AG10803 (cell line): ENCODE results near the gene CHIT1.

ENCODE experiments used
- DNase-seq: peaks from one replicate; pipeline ENCODE4 v3.0.0; 2010; ENCODE audit warnings: low read depth
- H3K4me3 ChIP-seq: 2 replicates; pipeline ENCODE4 v1.5.1; 2011; ENCODE audit warnings: mild to moderate bottlenecking, low read length, control low read depth
- TF ChIP-seq, protein P1 (sequence below): conservative IDR thresholded peaks from 2 replicates; pipeline ENCODE4 v1.5.1; 2011; ENCODE audit warnings: mild to moderate bottlenecking, low read length, control low read depth, inconsistent platforms

CHIT1 gene

DNA sequence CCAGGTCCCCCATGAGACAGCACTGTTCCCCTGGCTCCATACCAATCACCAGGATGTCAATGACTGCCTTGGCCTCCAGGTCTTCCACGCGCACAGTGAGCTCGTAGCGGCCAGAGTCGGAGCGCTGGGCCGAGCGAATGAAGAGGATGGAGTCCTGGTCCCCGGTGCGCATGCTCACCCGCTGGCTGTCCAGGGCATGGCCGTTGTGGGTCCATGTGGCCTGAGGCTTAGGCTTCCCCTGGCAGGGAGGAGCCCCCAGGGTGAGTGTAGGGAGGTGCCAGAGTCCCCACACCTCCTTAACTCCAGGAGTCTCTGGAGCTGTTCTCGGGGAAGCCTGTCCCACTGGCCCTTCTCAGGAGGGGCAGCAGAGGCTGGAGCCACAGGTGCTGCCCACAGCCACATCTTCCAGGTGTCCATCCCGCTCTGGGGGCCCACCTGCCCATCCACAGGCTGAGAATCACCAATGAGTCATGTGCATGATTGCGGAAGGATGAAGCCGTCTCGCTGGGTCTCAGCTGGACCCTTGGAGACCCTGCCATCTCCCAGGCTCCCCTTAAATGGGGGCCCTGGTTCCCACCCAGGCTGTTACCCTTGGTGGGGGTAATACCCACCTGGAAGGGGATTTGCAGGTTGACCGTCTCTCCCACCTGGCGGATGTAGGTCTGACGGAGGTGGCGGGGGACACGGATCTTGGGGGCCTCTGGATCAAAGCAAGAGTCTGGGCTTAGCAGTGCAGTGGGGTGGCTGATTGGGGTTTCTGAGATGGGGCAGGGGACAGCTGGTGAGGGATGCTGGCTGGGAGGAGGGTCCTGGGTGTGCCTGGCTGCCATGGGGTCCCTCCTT is 57.9 kb downstream of the CHIT1 start:
- DNase-seq: no peak
- TF ChIP-seq, protein P1, sequence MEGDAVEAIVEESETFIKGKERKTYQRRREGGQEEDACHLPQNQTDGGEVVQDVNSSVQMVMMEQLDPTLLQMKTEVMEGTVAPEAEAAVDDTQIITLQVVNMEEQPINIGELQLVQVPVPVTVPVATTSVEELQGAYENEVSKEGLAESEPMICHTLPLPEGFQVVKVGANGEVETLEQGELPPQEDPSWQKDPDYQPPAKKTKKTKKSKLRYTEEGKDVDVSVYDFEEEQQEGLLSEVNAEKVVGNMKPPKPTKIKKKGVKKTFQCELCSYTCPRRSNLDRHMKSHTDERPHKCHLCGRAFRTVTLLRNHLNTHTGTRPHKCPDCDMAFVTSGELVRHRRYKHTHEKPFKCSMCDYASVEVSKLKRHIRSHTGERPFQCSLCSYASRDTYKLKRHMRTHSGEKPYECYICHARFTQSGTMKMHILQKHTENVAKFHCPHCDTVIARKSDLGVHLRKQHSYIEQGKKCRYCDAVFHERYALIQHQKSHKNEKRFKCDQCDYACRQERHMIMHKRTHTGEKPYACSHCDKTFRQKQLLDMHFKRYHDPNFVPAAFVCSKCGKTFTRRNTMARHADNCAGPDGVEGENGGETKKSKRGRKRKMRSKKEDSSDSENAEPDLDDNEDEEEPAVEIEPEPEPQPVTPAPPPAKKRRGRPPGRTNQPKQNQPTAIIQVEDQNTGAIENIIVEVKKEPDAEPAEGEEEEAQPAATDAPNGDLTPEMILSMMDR: no peak
- H3K4me3 ChIP-seq: no peak overlapping the region

DNA sequence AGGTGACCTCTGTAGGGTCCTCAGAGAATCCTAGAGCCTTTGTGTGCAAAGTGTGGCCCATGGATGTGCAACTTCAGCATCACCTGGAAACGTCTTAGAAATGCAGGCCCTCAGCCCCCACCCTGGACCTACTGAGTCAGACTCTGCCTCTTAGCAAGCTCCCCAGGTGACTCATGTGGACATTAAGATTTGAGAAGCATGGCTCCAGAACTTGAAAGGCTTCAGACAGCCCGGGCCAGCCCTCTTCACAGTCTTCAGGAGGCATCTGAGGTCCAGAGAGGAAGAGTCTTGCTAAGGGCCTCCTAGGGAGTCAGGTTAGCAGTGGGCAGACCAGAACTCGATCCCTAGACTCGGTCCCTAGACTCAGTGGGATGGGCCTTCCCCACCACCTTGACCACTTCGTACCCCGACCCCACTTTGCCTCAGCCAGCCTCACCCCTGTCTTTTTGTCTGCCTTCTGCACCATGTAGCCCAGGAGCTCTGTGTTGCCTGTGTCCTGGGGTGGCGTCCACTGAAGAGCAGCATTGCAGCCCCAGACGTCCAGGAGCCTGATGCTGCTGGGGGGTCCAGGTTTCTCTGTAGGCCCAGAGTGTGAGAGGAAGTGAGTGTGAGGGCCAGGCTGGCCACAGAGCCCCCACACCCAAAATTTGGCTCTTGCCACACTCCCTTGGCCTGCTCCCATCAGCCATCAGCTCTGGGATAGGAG is 58.7 kb downstream of the CHIT1 start:
- no peak for DNase-seq
- TF ChIP-seq, protein P1: no peak
- no peak overlapping the region for H3K4me3 ChIP-seq

DNA sequence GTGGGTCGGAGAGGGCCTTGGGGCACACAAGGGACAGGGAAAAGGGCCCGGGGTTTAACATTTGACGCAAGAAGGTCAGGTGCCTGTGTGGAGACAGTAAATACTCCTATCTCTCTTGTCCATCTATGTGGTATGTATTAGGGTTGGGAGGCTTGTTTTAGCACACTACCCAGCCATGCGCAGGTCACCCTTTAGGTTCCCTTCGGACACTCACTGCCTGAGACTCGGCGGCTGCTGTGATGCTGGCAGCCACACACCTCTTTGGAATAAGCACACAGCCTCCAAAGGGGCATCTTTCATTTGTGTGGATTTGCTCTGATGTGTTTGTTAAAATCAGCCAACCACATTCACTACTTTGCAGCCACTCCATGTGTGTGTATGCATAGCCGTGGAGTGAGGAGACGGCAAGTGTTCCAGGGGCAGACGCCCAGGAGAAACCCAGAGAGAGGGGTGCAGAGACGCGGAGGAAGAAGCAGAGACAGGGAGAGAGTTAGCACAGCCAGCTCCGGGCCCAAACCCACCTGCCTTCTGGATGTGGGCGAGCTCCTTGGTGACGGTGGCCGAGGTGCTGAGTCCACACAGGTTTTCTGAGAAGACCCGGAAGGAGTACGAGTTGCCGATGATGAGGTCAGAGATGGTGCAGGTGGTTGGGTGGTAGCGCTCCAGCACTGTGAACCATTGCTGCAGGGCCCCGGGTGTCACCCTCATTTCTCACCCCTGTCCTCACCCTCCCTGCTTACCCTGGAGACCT is 59.5 kb downstream of the CHIT1 start:
- no peak overlapping the region for H3K4me3 ChIP-seq
- no peak for DNase-seq
- TF ChIP-seq, protein P1: no peak

- TF ChIP-seq, protein P1: no peak
- no peak for DNase-seq
- no peak overlapping the region for H3K4me3 ChIP-seq
Observed at GRCh38 chr1:203168991-203169390, 60.5 kb downstream of the CHIT1 start.

DNA sequence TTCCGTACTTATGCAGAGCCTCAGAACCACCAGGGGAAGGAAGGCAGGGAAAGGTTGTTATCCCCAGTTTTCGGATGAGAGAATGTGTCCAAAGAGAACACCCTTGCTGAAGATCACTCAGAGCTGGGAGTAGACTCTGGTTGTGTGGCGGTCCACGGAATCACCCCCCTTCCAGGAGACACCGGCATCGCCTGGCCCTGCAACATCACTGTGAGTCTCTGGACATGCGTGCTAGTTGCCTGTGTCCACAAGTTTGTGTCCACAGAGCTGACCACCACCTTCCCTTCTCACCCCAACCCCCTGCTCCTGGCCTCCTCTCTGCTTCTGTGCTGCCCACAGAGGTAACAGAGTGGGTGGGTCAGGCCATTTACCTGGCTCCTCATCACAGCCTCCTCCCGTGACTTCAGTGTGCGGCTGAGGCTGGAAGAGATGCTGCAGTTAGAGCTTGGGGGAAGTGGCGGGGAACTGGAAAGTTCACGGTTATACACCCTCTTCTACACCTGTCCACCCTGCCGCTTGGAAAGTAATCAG is 61.2 kb downstream of the CHIT1 start:
- DNase-seq: no peak
- H3K4me3 ChIP-seq: no peak overlapping the region
- TF ChIP-seq, protein P1: no peak

GRCh38 chr1:203167913-203168200 is 61.6 kb downstream of the CHIT1 start:
- TF ChIP-seq, protein P1: no peak
- H3K4me3 ChIP-seq: no peak overlapping the region
- DNase-seq: no peak
